ENCODE data around the gene FLNB. TPM values are rescaled to one million over a fixed set of nuclear protein-coding genes. Genes with fewer than 3 reads are reported as not detected.

The FLNB gene
- total RNA-seq, 1 experiment from 2014 or later = 580 TPM

GRCh38 chr3:58021072-58021959 is 13.1 kb downstream of the FLNB start:
- ChIA-PET POLR2A (interaction anchor here (1.5 to 5.0 kb wide), 7 partner anchors 9 to 48 kb away, joined by 4 to 33 read pairs (median 12); partner anchors contain the start of gene FLNB), CTCF (interaction anchor here (0.8 to 6.2 kb wide), 7 partner anchors 9 to 72 kb away, joined by 3 to 47 read pairs (median 9); partner anchors contain the start of gene FLNB)
- peak; percentile 68 for DNase-seq (ENCODE audit: unreplicated experiment)
- no peak overlapping the region for H3K4me3 Mint-ChIP-seq (ENCODE audit: unreplicated experiment)
- no peak for TF ChIP-seq CTCF (IDR thresholded peaks at IDR 0.05; ENCODE audit: unreplicated experiment)
- peaks cover 17% of the 10 kb centered on the region for H3K36me3 Mint-ChIP-seq (ENCODE audit: insufficient read depth, unreplicated experiment)
- peaks cover 55% of the 10 kb centered on the region for H3K4me1 Mint-ChIP-seq (ENCODE audit: insufficient read depth, unreplicated experiment)
- intact Hi-C loops (cut with micrococcal nuclease) = no loop called here
- H3K27me3 Mint-ChIP-seq (ENCODE audit: insufficient read depth, unreplicated experiment) = no peaks in the 10 kb centered on the region
- no TSS peak for BruUV-seq (replicated peaks)
- peak overlapping the region; percentile 80 for H3K27ac Mint-ChIP-seq (ENCODE audit: low read depth, unreplicated experiment)
- H3K9me3 Mint-ChIP-seq (ENCODE audit: unreplicated experiment) = no peaks in the 10 kb centered on the region

GRCh38 chr3:58021962-58022361 is 13.7 kb downstream of the FLNB start:
- ChIA-PET CTCF (interaction anchor here (0.8 to 6.2 kb wide), 5 partner anchors 10 to 72 kb away, joined by 3 to 47 read pairs (median 11); partner anchors contain the start of gene FLNB), POLR2A (interaction anchor here (1.0 to 2.8 kb wide), 7 partner anchors 9 to 27 kb away, joined by 3 to 14 read pairs (median 6); partner anchors contain the start of gene FLNB)
- H3K9me3 Mint-ChIP-seq (ENCODE audit: unreplicated experiment) = no peaks in the 10 kb centered on the region
- H3K4me3 Mint-ChIP-seq (ENCODE audit: unreplicated experiment) = no peak overlapping the region
- intact Hi-C loops (cut with micrococcal nuclease) = no loop called here
- no peak for DNase-seq (ENCODE audit: unreplicated experiment)
- BruUV-seq (replicated peaks) = no TSS peak
- TF ChIP-seq CTCF (IDR thresholded peaks at IDR 0.05; ENCODE audit: unreplicated experiment) = no peak
- peaks cover 56% of the 10 kb centered on the region for H3K4me1 Mint-ChIP-seq (ENCODE audit: insufficient read depth, unreplicated experiment)
- no peaks in the 10 kb centered on the region for H3K27me3 Mint-ChIP-seq (ENCODE audit: insufficient read depth, unreplicated experiment)
- H3K27ac Mint-ChIP-seq (ENCODE audit: low read depth, unreplicated experiment) = peak overlapping the region; percentile 80
- H3K36me3 Mint-ChIP-seq (ENCODE audit: insufficient read depth, unreplicated experiment) = peaks cover 21% of the 10 kb centered on the region

- Mint-ChIP-seq H3K36me3 (ENCODE audit: insufficient read depth, unreplicated experiment) (peaks cover 21% of the 10 kb centered on the region), H3K9me3 (ENCODE audit: unreplicated experiment) (no peaks in the 10 kb centered on the region), H3K4me1 (ENCODE audit: insufficient read depth, unreplicated experiment) (peaks cover 56% of the 10 kb centered on the region), H3K27ac (ENCODE audit: low read depth, unreplicated experiment) (peak overlapping the region; percentile 80), H3K4me3 (ENCODE audit: unreplicated experiment) (no peak overlapping the region), H3K27me3 (ENCODE audit: insufficient read depth, unreplicated experiment) (no peaks in the 10 kb centered on the region)
- intact Hi-C loops (cut with micrococcal nuclease) = no loop called here
- POLR2A ChIA-PET = interaction anchor here (0.6 to 2.8 kb wide), 10 partner anchors 12 to 156 kb away, joined by 3 to 14 read pairs (median 5); partner anchors contain the start of gene FLNB
- TF ChIP-seq CTCF (IDR thresholded peaks at IDR 0.05; ENCODE audit: unreplicated experiment) = no peak
- no TSS peak for BruUV-seq (replicated peaks)
- CTCF ChIA-PET = interaction anchor here (0.7 to 2.3 kb wide), 7 partner anchors 10 to 145 kb away, joined by 3 to 12 read pairs (median 4); no protein-coding TSS in a partner anchor
- no peak for DNase-seq (ENCODE audit: unreplicated experiment)
Observed at GRCh38 chr3:58022490-58022889, 14.3 kb downstream of the FLNB start.

GRCh38 chr3:58023531-58023930 is 15.3 kb downstream of the FLNB start:
- Mint-ChIP-seq H3K27ac (ENCODE audit: low read depth, unreplicated experiment) (peak overlapping the region; percentile 75), H3K9me3 (ENCODE audit: unreplicated experiment) (no peaks in the 10 kb centered on the region), H3K27me3 (ENCODE audit: insufficient read depth, unreplicated experiment) (no peaks in the 10 kb centered on the region), H3K4me1 (ENCODE audit: insufficient read depth, unreplicated experiment) (peaks cover 58% of the 10 kb centered on the region), H3K4me3 (ENCODE audit: unreplicated experiment) (no peak overlapping the region), H3K36me3 (ENCODE audit: insufficient read depth, unreplicated experiment) (peaks cover 22% of the 10 kb centered on the region)
- ChIA-PET POLR2A (interaction anchor here (0.5 to 2.8 kb wide), 9 partner anchors 10 to 266 kb away, joined by 3 to 14 read pairs (median 6); partner anchors contain the start of gene FLNB), CTCF (interaction anchor here (0.5 to 2.3 kb wide), 10 partner anchors 11 to 151 kb away, joined by 3 to 12 read pairs (median 3); no protein-coding TSS in a partner anchor)
- no TSS peak for BruUV-seq (replicated peaks)
- intact Hi-C loops (cut with micrococcal nuclease) = no loop called here
- TF ChIP-seq CTCF (IDR thresholded peaks at IDR 0.05; ENCODE audit: unreplicated experiment) = no peak
- no peak for DNase-seq (ENCODE audit: unreplicated experiment)
